Activated naive CD8-positive, alpha-beta T cell treated with anti-CD3 and anti-CD28 coated beads, Interleukin-2, amount 50 U/mL, for 24 hours (primary cell): Measurements from ENCODE around the gene ZBTB7C.

Experiments
- ATAC-seq: fragments of 150-1000 bp; cut with Tn5 transposase; one replicate; pipeline ENCODE4 v1.10.0; 2021
- DNase-seq: peaks from one replicate; pipeline ENCODE4 v3.0.0; 2021
- H3K27ac Mint-ChIP-seq: one replicate; pipeline ENCODE4 v1.8.0; 2021; ENCODE audit warnings: mild to moderate bottlenecking, mixed read lengths
- H3K27me3 Mint-ChIP-seq: one replicate; pipeline ENCODE4 v1.8.0; 2021; ENCODE audit warnings: mixed read lengths
- H3K36me3 Mint-ChIP-seq: one replicate; pipeline ENCODE4 v1.8.0; 2021; ENCODE audit warnings: low read depth, mixed read lengths
- H3K4me1 Mint-ChIP-seq: one replicate; pipeline ENCODE4 v1.8.0; 2021; ENCODE audit warnings: mixed read lengths
- H3K4me3 Mint-ChIP-seq: one replicate; pipeline ENCODE4 v1.8.0; 2021; ENCODE audit warnings: mild to moderate bottlenecking, moderate library complexity, mixed read lengths
- H3K9me3 Mint-ChIP-seq: one replicate; pipeline ENCODE4 v1.8.0; 2021; ENCODE audit warnings: mixed read lengths

Gene ZBTB7C

GRCh38 chr18:48040457-48041110 lies 368.6 kb downstream of the ZBTB7C start:
- Mint-ChIP-seq H3K27ac (no peak overlapping the region), H3K36me3 (no peaks in the 10 kb centered on the region)

GRCh38 chr18:48039769-48040215 lies 369.4 kb downstream of the ZBTB7C start:
- Mint-ChIP-seq H3K27me3 (peaks cover 4% of the 10 kb centered on the region), H3K4me3 (no peak overlapping the region)

More at GRCh38 chr18:48040457-48041110, 368.6 kb downstream of the ZBTB7C start:
- peaks cover 4% of the 10 kb centered on the region for H3K27me3 Mint-ChIP-seq
- no peak for DNase-seq
- no peak for ATAC-seq
- H3K4me3 Mint-ChIP-seq: no peak overlapping the region
- no peaks in the 10 kb centered on the region for H3K4me1 Mint-ChIP-seq
- H3K9me3 Mint-ChIP-seq: no peaks in the 10 kb centered on the region

GRCh38 chr18:48038636-48039035 lies 370.5 kb downstream of the ZBTB7C start:
- no peak overlapping the region for H3K27ac Mint-ChIP-seq
- no peak overlapping the region for H3K4me3 Mint-ChIP-seq
- peaks cover 3% of the 10 kb centered on the region for H3K27me3 Mint-ChIP-seq
- no peaks in the 10 kb centered on the region for H3K36me3 Mint-ChIP-seq
- no peaks in the 10 kb centered on the region for H3K9me3 Mint-ChIP-seq
- no peaks in the 10 kb centered on the region for H3K4me1 Mint-ChIP-seq
- ATAC-seq (no peak), DNase-seq (no peak)

More at GRCh38 chr18:48039769-48040215, 369.4 kb downstream of the ZBTB7C start:
- Mint-ChIP-seq H3K4me1 (no peaks in the 10 kb centered on the region), H3K27ac (no peak overlapping the region), H3K9me3 (no peaks in the 10 kb centered on the region), H3K36me3 (no peaks in the 10 kb centered on the region)
- DNase-seq (no peak), ATAC-seq (no peak)

- no peak for ATAC-seq
- Mint-ChIP-seq H3K4me3 (no peak overlapping the region), H3K4me1 (no peaks in the 10 kb centered on the region), H3K27ac (no peak overlapping the region), H3K36me3 (no peaks in the 10 kb centered on the region), H3K9me3 (no peaks in the 10 kb centered on the region), H3K27me3 (no peaks in the 10 kb centered on the region)
- DNase-seq: no peak
These were observed 371.5 kb downstream of the ZBTB7C start for GRCh38 chr18:48037481-48038271.

GRCh38 chr18:48036641-48037421 lies 372.4 kb downstream of the ZBTB7C start:
- Mint-ChIP-seq H3K4me3 (no peak overlapping the region), H3K36me3 (no peaks in the 10 kb centered on the region), H3K4me1 (no peaks in the 10 kb centered on the region), H3K27me3 (no peaks in the 10 kb centered on the region), H3K27ac (no peak overlapping the region), H3K9me3 (no peaks in the 10 kb centered on the region)
- ATAC-seq (no peak), DNase-seq (no peak)

GRCh38 chr18:48036226-48036625 lies 373.0 kb downstream of the ZBTB7C start:
- Mint-ChIP-seq H3K36me3 (no peaks in the 10 kb centered on the region), H3K27ac (no peak overlapping the region), H3K9me3 (no peaks in the 10 kb centered on the region), H3K4me1 (no peaks in the 10 kb centered on the region), H3K27me3 (no peaks in the 10 kb centered on the region), H3K4me3 (no peak overlapping the region)
- no peak for DNase-seq
- ATAC-seq: no peak

- H3K27ac Mint-ChIP-seq: no peak overlapping the region
- ATAC-seq (no peak), DNase-seq (no peak)
- H3K4me1 Mint-ChIP-seq: no peaks in the 10 kb centered on the region
- no peaks in the 10 kb centered on the region for H3K36me3 Mint-ChIP-seq
- no peaks in the 10 kb centered on the region for H3K27me3 Mint-ChIP-seq
- no peaks in the 10 kb centered on the region for H3K9me3 Mint-ChIP-seq
- no peak overlapping the region for H3K4me3 Mint-ChIP-seq
These were observed 373.7 kb downstream of the ZBTB7C start for GRCh38 chr18:48035556-48035860.

- no peaks in the 10 kb centered on the region for H3K27me3 Mint-ChIP-seq
- H3K4me1 Mint-ChIP-seq: no peaks in the 10 kb centered on the region
- H3K4me3 Mint-ChIP-seq: no peak overlapping the region
- no peak for ATAC-seq
- H3K27ac Mint-ChIP-seq: no peak overlapping the region
- no peak for DNase-seq
- no peaks in the 10 kb centered on the region for H3K36me3 Mint-ChIP-seq
- no peaks in the 10 kb centered on the region for H3K9me3 Mint-ChIP-seq
These were observed 374.3 kb downstream of the ZBTB7C start for GRCh38 chr18:48034651-48035555.

- DNase-seq (no peak), ATAC-seq (no peak)
- no peaks in the 10 kb centered on the region for H3K27me3 Mint-ChIP-seq
- no peaks in the 10 kb centered on the region for H3K4me1 Mint-ChIP-seq
- no peaks in the 10 kb centered on the region for H3K36me3 Mint-ChIP-seq
- no peaks in the 10 kb centered on the region for H3K9me3 Mint-ChIP-seq
- H3K27ac Mint-ChIP-seq: no peak overlapping the region
- no peak overlapping the region for H3K4me3 Mint-ChIP-seq
These were observed 375.2 kb downstream of the ZBTB7C start for GRCh38 chr18:48033790-48034650.

- no peak overlapping the region for H3K4me3 Mint-ChIP-seq
- no peak for DNase-seq
- no peaks in the 10 kb centered on the region for H3K4me1 Mint-ChIP-seq
- no peak overlapping the region for H3K27ac Mint-ChIP-seq
- H3K36me3 Mint-ChIP-seq: no peaks in the 10 kb centered on the region
- H3K9me3 Mint-ChIP-seq: no peaks in the 10 kb centered on the region
- H3K27me3 Mint-ChIP-seq: no peaks in the 10 kb centered on the region
- no peak for ATAC-seq
These were observed 376.1 kb downstream of the ZBTB7C start for GRCh38 chr18:48032876-48033789.

GRCh38 chr18:48031641-48032040 lies 377.5 kb downstream of the ZBTB7C start:
- no peak for DNase-seq
- Mint-ChIP-seq H3K27ac (no peak overlapping the region), H3K36me3 (no peaks in the 10 kb centered on the region), H3K4me1 (no peaks in the 10 kb centered on the region), H3K4me3 (no peak overlapping the region), H3K27me3 (no peaks in the 10 kb centered on the region), H3K9me3 (no peaks in the 10 kb centered on the region)
- ATAC-seq: no peak

GRCh38 chr18:48030616-48031480 lies 378.3 kb downstream of the ZBTB7C start:
- no peak for DNase-seq
- no peak overlapping the region for H3K4me3 Mint-ChIP-seq
- no peaks in the 10 kb centered on the region for H3K9me3 Mint-ChIP-seq
- no peaks in the 10 kb centered on the region for H3K4me1 Mint-ChIP-seq
- ATAC-seq: no peak
- no peaks in the 10 kb centered on the region for H3K27me3 Mint-ChIP-seq
- H3K36me3 Mint-ChIP-seq: no peaks in the 10 kb centered on the region
- H3K27ac Mint-ChIP-seq: no peak overlapping the region
